ENCODE results near the gene RBM26.

DNA sequence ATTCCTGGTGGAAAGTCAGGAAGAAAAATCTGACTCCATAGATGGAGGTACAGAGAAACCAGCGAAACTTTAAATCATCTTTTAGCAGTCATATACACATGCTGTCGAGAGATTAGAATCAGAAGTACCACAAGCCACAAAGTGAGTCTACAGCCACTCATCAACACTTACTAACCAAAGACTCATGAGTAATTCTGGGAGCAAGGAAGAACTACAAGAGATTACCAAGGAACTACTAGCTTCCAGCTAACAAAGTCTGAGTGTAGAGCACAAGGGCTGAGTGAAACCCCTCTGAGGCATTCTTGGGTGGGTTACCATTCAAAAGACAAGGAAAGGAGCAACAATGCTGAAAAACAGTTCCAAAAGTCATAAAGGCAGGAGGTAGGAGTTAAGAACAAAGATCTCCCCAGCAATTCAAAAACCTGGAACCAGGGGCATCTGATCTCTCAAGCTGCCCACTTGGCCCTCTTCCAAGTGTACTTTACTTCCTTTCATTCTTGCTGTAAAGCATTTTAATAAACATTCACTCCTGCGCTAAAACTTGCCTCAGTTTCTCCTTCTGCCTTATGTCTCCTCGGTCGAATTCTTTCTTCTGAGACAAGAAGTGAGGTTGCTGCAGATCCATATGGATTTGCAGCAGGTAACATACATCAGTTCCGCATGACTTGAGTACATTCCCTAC lies 13.0 kb downstream of the RBM26 start:
- TF ChIP-seq, protein P1, sequence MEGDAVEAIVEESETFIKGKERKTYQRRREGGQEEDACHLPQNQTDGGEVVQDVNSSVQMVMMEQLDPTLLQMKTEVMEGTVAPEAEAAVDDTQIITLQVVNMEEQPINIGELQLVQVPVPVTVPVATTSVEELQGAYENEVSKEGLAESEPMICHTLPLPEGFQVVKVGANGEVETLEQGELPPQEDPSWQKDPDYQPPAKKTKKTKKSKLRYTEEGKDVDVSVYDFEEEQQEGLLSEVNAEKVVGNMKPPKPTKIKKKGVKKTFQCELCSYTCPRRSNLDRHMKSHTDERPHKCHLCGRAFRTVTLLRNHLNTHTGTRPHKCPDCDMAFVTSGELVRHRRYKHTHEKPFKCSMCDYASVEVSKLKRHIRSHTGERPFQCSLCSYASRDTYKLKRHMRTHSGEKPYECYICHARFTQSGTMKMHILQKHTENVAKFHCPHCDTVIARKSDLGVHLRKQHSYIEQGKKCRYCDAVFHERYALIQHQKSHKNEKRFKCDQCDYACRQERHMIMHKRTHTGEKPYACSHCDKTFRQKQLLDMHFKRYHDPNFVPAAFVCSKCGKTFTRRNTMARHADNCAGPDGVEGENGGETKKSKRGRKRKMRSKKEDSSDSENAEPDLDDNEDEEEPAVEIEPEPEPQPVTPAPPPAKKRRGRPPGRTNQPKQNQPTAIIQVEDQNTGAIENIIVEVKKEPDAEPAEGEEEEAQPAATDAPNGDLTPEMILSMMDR (IDR thresholded peaks at IDR 0.05), result no peak
- TF ChIP-seq POLR2A (IDR thresholded peaks at IDR 0.05), result no peak

Data from testis (tissue), 2 donors.